GM18507 (cell line): ENCODE measurements around the gene RASGRF2.
"Not testable (repeated sequence)": the region's sequence is repeated elsewhere in the genome, so short reads cannot be mapped to it uniquely, and the experiment has no call there.

Experiments
- DNase-seq: peaks from one replicate; pipeline ENCODE4 v3.0.0; 2011; ENCODE audit warnings: low read depth; ENCODE audit not compliant: insufficient read length; ENCODE audit errors: extremely low spot score
- FAIRE-seq: peaks from 2 replicates; lab custom pipeline; 2011; peaks lifted over from hg19 to GRCh38; lab: Jason Lieb, UNC

The RASGRF2 gene

GRCh38 chr5:81053282-81053681 lies 93.1 kb downstream of the RASGRF2 start:
- DNase-seq = not testable (repeated sequence)

DNA sequence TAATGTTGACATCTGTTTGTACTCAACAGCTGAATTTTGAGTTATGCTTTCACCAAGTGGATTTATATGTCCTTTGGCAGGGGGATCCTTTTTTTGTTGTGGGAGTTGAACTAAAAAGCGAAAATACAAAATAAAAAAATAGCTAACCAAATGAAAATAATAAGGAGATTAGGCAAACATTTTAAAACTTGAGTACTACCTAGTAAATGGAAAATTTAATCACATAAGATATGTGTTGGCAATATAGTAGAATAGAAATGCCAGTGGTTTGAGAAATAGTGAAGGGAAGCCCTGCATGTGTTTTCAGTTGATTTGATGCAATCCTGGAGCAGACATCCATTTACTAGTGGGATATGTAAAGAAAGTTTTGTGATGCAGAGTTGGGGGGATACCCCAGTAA lies 98.0 kb downstream of the RASGRF2 start:
- FAIRE-seq = no peak

More at GRCh38 chr5:81053282-81053681, 93.1 kb downstream of the RASGRF2 start:
- FAIRE-seq = not testable (repeated sequence)

DNA sequence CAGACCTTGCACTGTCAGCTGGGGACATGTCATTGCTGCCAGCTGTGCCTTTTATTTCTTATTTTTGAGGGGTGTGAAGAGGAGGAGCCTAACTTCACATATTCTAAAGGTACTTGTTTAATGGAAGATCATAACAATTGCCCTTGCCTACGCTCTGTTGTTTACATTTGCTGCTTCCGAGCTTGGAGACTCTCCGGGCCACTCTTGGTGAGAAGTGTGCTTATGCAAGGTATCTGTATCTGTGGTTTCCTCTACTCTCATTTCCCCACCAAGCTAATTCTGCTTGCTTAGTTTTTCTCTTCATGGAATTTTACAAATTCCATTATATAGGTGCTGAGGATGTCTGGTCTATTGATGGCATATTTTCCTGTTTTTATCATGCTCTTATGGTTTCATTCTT lies 105.3 kb downstream of the RASGRF2 start:
- no peak for FAIRE-seq
- DNase-seq = no peak

More for the DNA sequence above, 98.0 kb downstream of the RASGRF2 start:
- no peak for DNase-seq

GRCh38 chr5:81066102-81066501 lies 105.9 kb downstream of the RASGRF2 start:
- FAIRE-seq (no peak), DNase-seq (no peak)

DNA sequence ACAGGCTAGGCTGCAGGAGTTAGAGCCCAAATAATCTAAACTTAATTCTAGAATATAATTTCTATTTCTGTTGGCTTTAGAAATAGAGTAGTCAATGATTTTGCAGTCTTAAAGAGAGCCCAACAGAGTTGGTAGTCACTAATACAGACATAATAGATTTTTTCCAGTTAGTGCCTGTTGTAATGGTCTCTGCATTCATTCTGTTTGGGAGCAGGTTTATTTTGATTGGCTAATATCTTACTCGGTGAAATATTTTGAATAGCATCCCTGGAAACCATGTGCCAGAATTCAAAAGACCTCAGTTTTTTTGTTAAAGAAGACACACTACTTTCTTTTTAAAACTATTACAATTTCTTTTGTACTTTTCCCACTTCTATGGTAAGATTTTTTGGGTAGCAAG lies 107.2 kb downstream of the RASGRF2 start:
- no peak for FAIRE-seq

GRCh38 chr5:81068063-81068462 lies 107.9 kb downstream of the RASGRF2 start:
- FAIRE-seq (no peak), DNase-seq (no peak)

More for the DNA sequence above, 107.2 kb downstream of the RASGRF2 start:
- DNase-seq = no peak

GRCh38 chr5:81068635-81069034 lies 108.5 kb downstream of the RASGRF2 start:
- FAIRE-seq = no peak
- no peak for DNase-seq

- FAIRE-seq (no peak), DNase-seq (no peak)
Measured at GRCh38 chr5:81069990-81070389, 109.8 kb downstream of the RASGRF2 start.

GRCh38 chr5:81070571-81071255 lies 110.5 kb downstream of the RASGRF2 start:
- DNase-seq (no peak), FAIRE-seq (no peak)

DNA sequence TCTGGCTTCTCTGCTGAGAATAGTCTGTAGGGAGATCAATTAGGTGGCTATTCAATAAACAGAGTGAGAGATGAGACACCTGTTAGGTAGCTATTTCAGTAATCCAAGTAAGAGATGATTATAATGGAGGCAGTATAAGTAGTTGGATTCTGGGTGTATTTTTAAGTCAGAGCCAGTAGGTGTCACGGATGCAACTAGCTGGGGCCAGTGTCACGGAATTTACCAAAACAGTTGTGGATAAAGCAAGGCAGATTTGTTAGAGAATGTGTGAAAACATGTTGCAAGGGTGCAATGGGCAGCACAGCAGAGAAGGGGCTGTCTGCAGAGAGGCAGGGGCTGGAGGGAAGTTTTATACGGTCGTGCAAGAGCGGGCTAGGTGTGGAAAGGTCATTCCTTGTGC lies 114.9 kb downstream of the RASGRF2 start:
- FAIRE-seq (no peak), DNase-seq (no peak)

DNA sequence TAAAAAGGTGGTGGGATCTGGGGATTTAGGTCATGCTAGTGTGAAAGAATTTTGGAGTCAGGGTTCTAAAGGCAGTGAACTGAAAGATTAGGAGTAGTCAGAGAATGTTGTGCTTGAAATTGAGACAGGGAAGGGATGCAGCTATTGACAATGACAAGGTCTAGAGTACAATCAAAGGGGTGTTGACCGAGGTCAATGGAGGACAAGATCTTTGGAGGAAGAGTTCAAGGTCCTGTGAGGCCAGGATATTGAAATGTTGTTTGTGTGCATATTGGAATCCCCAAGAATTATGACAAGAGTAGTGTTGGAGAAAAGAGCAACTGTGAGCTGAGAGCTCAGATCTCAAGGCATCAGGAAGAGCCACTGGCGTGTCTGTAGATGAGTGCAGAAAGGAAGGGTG lies 116.9 kb downstream of the RASGRF2 start:
- no peak for FAIRE-seq
- DNase-seq = no peak

GRCh38 chr5:81078930-81079329 lies 118.8 kb downstream of the RASGRF2 start:
- FAIRE-seq (no peak), DNase-seq (no peak)

GRCh38 chr5:81080809-81081460 lies 120.8 kb downstream of the RASGRF2 start:
- DNase-seq (no peak), FAIRE-seq (no peak)

- no peak for DNase-seq
- no peak for FAIRE-seq
Measured at GRCh38 chr5:81081461-81081835, 121.3 kb downstream of the RASGRF2 start.

- FAIRE-seq (no peak), DNase-seq (no peak)
Measured at GRCh38 chr5:81086881-81087281, 126.7 kb downstream of the RASGRF2 start.

GRCh38 chr5:81091199-81091598 lies 131.0 kb downstream of the RASGRF2 start:
- FAIRE-seq (no peak), DNase-seq (no peak)

GRCh38 chr5:81093536-81094196 lies 133.5 kb downstream of the RASGRF2 start:
- DNase-seq = no peak
- no peak for FAIRE-seq

DNA sequence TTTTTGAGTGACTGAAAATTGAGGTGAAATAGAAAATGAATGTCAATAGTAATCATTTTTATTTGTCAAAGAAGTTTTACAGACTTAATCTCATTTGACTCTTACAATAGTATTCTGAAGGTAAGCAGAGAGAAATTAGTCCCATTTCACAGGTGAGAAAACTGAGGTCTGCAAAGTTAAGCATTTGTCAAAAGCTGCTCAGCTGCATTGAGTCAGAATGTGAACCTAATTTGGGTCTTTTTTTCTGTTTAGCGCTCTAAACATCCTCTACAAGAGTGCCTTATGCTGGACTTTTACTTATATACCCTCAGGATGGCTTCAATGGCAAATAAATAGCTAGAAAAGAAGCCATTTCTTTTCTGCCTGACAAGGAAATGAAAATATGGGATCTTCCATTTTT lies 135.7 kb downstream of the RASGRF2 start:
- DNase-seq (no peak), FAIRE-seq (no peak)

GRCh38 chr5:81097713-81098112 lies 137.6 kb downstream of the RASGRF2 start:
- DNase-seq = no peak
- FAIRE-seq = no peak

DNA sequence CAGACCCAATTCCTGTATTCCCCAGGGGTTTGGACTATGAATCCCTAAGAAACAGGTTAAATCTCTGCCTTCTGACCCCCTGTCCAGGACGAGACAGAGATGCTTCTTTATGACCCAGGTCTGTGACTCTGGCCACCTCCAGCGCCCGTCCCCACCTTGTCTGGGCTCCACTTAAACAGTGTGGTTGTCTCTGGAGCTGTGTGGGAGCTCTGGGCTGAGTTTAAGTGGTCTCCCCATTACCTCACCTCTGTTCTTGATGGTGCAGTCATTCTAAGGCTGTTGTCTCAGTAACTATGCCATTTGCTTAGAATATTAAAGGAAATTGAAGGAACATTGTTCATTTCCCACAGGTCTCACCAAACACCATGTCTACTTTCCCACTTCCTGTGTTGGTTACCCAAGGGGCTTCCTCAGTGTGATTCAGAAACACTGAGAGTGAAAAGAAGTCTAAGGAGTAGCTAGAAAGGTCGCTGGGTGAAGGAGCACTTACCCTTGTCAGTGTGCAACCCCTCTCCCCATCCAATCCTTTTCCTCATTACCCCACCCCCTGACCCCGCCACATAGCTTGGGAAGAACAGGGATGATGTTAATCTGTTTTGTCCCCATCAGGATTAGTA lies 145.2 kb downstream of the RASGRF2 start:
- DNase-seq (no peak), FAIRE-seq (no peak)
